Colonic mucosa (tissue), 4 donors: ENCODE results near the gene TUBA4A. TPM values are rescaled to one million over a fixed set of nuclear protein-coding genes. Genes with fewer than 3 reads are reported as not detected.

Source experiments
- DNase-seq: peaks from one replicate; pipeline ENCODE4 v3.0.0-alpha.2; 2020
- H3K27ac ChIP-seq: fragments of 200-600 bp; one replicate; pipeline ENCODE4 v1.8.0; 2021
- H3K27me3 ChIP-seq: fragments of 200-600 bp; one replicate; pipeline ENCODE4 v1.8.0; 2021
- H3K36me3 ChIP-seq: fragments of 200-600 bp; one replicate; pipeline ENCODE4 v1.8.0; 2021
- H3K4me1 ChIP-seq: fragments of 200-600 bp; one replicate; pipeline ENCODE4 v1.8.0; 2021; ENCODE audit warnings: mild to moderate bottlenecking
- H3K4me3 ChIP-seq: fragments of 200-600 bp; one replicate; pipeline ENCODE4 v1.8.0; 2021
- H3K9ac ChIP-seq, 2 donors: one replicate each; pipeline ENCODE4 v1.7.0; 2013; ENCODE audit warnings: control low read depth in 2 of 2, low read depth in 2 of 2, low read length in 2 of 2
- H3K9me3 ChIP-seq: fragments of 200-600 bp; one replicate; pipeline ENCODE4 v1.8.0; 2021
- CTCF ChIP-seq: fragments of 200-600 bp; IDR thresholded peaks from one replicate; pipeline ENCODE4 v1.8.0; 2022; ENCODE audit warnings: antibody characterized with exemption, mild to moderate bottlenecking
- intact Hi-C: fragments of 100-400 bp; cut with DNase I; formaldehyde crosslinking; loops from one replicate; pipeline ENCODE4 v1.14.1; 2022
- total RNA-seq, 2 donors: library from RNA; stranded (reverse); fragmentation: NEBNext Ultra II Directional in 1 of 2; extraction: Animal tissue kit (Norgen Biotek cat#: 25700) in 1 of 2; gene quantifications; one replicate each; pipeline ENCODE4 v1.2.1, GENCODE V29; 2021
- donor health status: healthy.
- donor health status: DM: no; HTN: no; CAD: no.
- donor health status: DM: no; HTN: no; CAD: no.

Gene TUBA4A
- total RNA-seq, 2 donors from 2014 or later, result 68.4 to 149 TPM

- no peak for DNase-seq
- Histone ChIP-seq H3K9ac (no peak overlapping the region), H3K9me3 (no peaks in the 10 kb centered on the region), H3K4me1 (no peaks in the 10 kb centered on the region), H3K27me3 (no peaks in the 10 kb centered on the region), H3K27ac (no peak overlapping the region), H3K36me3 (no peaks in the 10 kb centered on the region), H3K4me3 (no peak overlapping the region)
- TF ChIP-seq CTCF, result no peak
- intact Hi-C loops, result no loop called here
Measured at GRCh38 chr2:219271021-219271420, 17.3 kb upstream of the TUBA4A start.

DNA sequence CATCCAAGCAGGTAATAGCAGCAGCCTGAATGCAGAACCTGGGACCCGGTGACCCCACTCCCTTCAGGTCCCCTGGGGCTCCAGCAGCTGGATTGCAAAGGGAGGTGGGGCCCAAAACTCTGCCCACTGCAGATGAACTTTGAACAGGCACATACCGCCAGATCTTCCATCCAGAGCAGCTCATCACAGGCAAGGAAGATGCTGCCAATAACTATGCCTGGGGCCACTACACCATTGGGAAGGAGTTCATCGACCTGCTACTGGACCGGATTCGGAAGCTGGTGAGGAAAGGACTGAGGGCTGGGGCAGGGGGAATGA, 16.3 kb upstream of the TUBA4A start:
- no peaks in the 10 kb centered on the region for H3K27me3 ChIP-seq
- no peak overlapping the region for H3K4me3 ChIP-seq
- no peaks in the 10 kb centered on the region for H3K9me3 ChIP-seq
- no peak overlapping the region for H3K9ac ChIP-seq
- no peaks in the 10 kb centered on the region for H3K4me1 ChIP-seq
- no peak for TF ChIP-seq CTCF
- no peak overlapping the region for H3K27ac ChIP-seq
- H3K36me3 ChIP-seq, result no peaks in the 10 kb centered on the region
- DNase-seq, result no peak
- intact Hi-C loops, result no loop called here

GRCh38 chr2:219269362-219270054, 15.8 kb upstream of the TUBA4A start:
- DNase-seq, result peak; percentile 73
- Histone ChIP-seq H3K4me3 (no peak overlapping the region), H3K4me1 (no peaks in the 10 kb centered on the region), H3K27me3 (no peaks in the 10 kb centered on the region), H3K27ac (no peak overlapping the region), H3K9ac (peak overlapping the region in 1 of 2 donors; percentile 12), H3K9me3 (no peaks in the 10 kb centered on the region), H3K36me3 (no peaks in the 10 kb centered on the region)
- TF ChIP-seq CTCF, result no peak
- intact Hi-C loops, result no loop called here

DNA sequence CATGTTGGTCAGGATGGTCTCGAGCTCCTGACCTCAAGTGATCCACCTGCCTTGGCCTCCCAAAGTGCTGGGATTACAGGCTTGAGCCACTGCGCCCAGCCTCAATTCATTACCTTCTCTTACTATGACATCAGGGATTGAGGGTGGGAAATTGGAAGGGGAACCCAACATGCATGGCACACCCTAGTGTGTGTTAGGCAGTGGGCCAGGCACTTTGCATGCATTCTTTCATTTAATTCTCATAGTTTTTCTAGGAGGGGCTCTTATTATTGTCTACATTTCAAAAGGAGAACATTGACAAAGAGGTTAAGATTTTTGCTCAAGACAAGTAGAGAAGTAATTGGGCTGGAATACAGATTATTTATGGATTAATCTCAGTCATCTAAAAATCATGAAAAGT, 14.6 kb upstream of the TUBA4A start:
- intact Hi-C loops, result no loop called here

DNA sequence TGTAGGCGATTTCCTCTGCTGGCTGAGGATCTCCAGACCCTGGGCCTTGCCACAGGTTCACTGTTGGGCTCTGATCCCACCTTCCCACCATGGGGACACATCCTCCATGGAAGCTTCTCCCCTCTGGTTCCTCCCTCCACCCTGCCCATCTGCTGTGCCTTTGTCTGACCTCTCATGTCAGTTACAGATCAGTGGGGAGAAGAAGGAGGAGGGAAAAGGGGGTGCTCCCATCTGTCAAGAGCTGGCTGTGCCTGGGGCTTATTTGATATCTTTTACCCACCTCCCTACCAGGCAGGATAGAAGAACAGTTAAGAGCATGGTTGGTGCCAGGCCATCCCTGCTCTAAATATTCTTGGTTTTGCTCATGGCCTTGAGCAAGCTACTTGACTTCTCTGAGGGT, 13.2 kb upstream of the TUBA4A start:
- DNase-seq, result no peak
- H3K4me3 ChIP-seq, result no peak overlapping the region
- no peak overlapping the region for H3K9ac ChIP-seq
- TF ChIP-seq CTCF, result no peak
- no peaks in the 10 kb centered on the region for H3K9me3 ChIP-seq
- intact Hi-C loops, result no loop called here
- no peak overlapping the region for H3K27ac ChIP-seq
- H3K36me3 ChIP-seq, result no peaks in the 10 kb centered on the region
- H3K4me1 ChIP-seq, result no peaks in the 10 kb centered on the region
- no peaks in the 10 kb centered on the region for H3K27me3 ChIP-seq

More for the DNA sequence above, 14.6 kb upstream of the TUBA4A start:
- Histone ChIP-seq H3K27me3 (no peaks in the 10 kb centered on the region), H3K9ac (no peak overlapping the region), H3K36me3 (no peaks in the 10 kb centered on the region), H3K4me1 (no peaks in the 10 kb centered on the region), H3K4me3 (no peak overlapping the region), H3K27ac (no peak overlapping the region), H3K9me3 (no peaks in the 10 kb centered on the region)
- DNase-seq, result no peak
- no peak for TF ChIP-seq CTCF
